IPS-20b (cell line): ENCODE measurements around the gene HRC.
"Not testable (repeated sequence)": the region's sequence is repeated elsewhere in the genome, so short reads cannot be mapped to it uniquely, and the experiment has no call there.

Experiments used
- H3K27ac ChIP-seq: one replicate; pipeline ENCODE4 v1.5.1; 2013; ENCODE audit warnings: low read length
- H3K27me3 ChIP-seq: 2 replicates; pipeline ENCODE4 v1.6.1; 2013; ENCODE audit warnings: mild to moderate bottlenecking, low read length, inconsistent platforms; ENCODE audit not compliant: insufficient read depth
- H3K36me3 ChIP-seq: 2 replicates; pipeline ENCODE4 v1.6.1; 2013; ENCODE audit warnings: low read depth, mild to moderate bottlenecking, inconsistent platforms, low read length, moderate library complexity; ENCODE audit not compliant: insufficient read depth
- H3K4me1 ChIP-seq: 2 replicates; pipeline ENCODE4 v1.6.1; 2013; ENCODE audit warnings: mild to moderate bottlenecking, control low read depth, inconsistent platforms, low read length, moderate library complexity; ENCODE audit not compliant: insufficient read depth
- H3K4me3 ChIP-seq: 2 replicates; pipeline ENCODE4 v1.5.1; 2013; ENCODE audit warnings: mild to moderate bottlenecking, low read length, inconsistent platforms
- H3K9ac ChIP-seq: 2 replicates; pipeline ENCODE4 v1.6.1; 2013; ENCODE audit warnings: low read depth, mild to moderate bottlenecking, inconsistent platforms, low read length, moderate library complexity
- H3K9me3 ChIP-seq: 2 replicates; pipeline ENCODE4 v1.6.1; 2013; ENCODE audit warnings: mild to moderate bottlenecking, low read depth, low read length, inconsistent platforms; ENCODE audit not compliant: insufficient read depth

Gene HRC

GRCh38 chr19:49128545-49129237, 26.5 kb downstream of the HRC start:
- Histone ChIP-seq H3K4me3 (peak overlapping the region; percentile 87), H3K9ac (peak overlapping the region; percentile 62; the same call in 1 of the 2 replicates)

GRCh38 chr19:49127674-49128544, 27.3 kb downstream of the HRC start:
- Histone ChIP-seq H3K9ac (peak overlapping the region; percentile 62; the same call in 1 of the 2 replicates), H3K36me3 (no peaks in the 10 kb centered on the region), H3K27ac (no peak overlapping the region), H3K27me3 (no peaks in the 10 kb centered on the region), H3K9me3 (no peaks in the 10 kb centered on the region), H3K4me3 (peak overlapping the region; percentile 87), H3K4me1 (no peaks in the 10 kb centered on the region)

More at GRCh38 chr19:49128545-49129237, 26.5 kb downstream of the HRC start:
- Histone ChIP-seq H3K9me3 (no peaks in the 10 kb centered on the region), H3K36me3 (no peaks in the 10 kb centered on the region), H3K27me3 (no peaks in the 10 kb centered on the region), H3K4me1 (no peaks in the 10 kb centered on the region), H3K27ac (no peak overlapping the region)

- not testable (repeated sequence) for H3K27ac ChIP-seq, H3K36me3 ChIP-seq, H3K9ac ChIP-seq, H3K4me1 ChIP-seq, H3K9me3 ChIP-seq, H3K27me3 ChIP-seq
- H3K4me3 ChIP-seq: peak overlapping the region; percentile 59; the same call in 1 of the 2 replicates
These were observed 28.0 kb downstream of the HRC start for GRCh38 chr19:49127225-49127624.

GRCh38 chr19:49126575-49126974, 28.6 kb downstream of the HRC start:
- H3K9me3 ChIP-seq: no peaks in the 10 kb centered on the region
- no peak overlapping the region for H3K27ac ChIP-seq
- H3K4me1 ChIP-seq: no peaks in the 10 kb centered on the region
- no peaks in the 10 kb centered on the region for H3K36me3 ChIP-seq
- peaks cover 9% of the 10 kb centered on the region for H3K27me3 ChIP-seq
- H3K9ac ChIP-seq: no peak overlapping the region
- H3K4me3 ChIP-seq: no peak overlapping the region

GRCh38 chr19:49125025-49125731, 30.0 kb downstream of the HRC start:
- no peaks in the 10 kb centered on the region for H3K36me3 ChIP-seq
- no peak overlapping the region for H3K27ac ChIP-seq
- no peaks in the 10 kb centered on the region for H3K9me3 ChIP-seq
- H3K27me3 ChIP-seq: peaks cover 22% of the 10 kb centered on the region
- H3K4me3 ChIP-seq: peak overlapping the region; percentile 51; the same call in 1 of the 2 replicates
- H3K9ac ChIP-seq: no peak overlapping the region
- no peaks in the 10 kb centered on the region for H3K4me1 ChIP-seq

GRCh38 chr19:49123285-49123684, 31.9 kb downstream of the HRC start:
- H3K9me3 ChIP-seq: not testable (repeated sequence)

GRCh38 chr19:49121841-49122240, 33.4 kb downstream of the HRC start:
- H3K4me3 ChIP-seq, H3K36me3 ChIP-seq, H3K9me3 ChIP-seq, H3K9ac ChIP-seq, H3K4me1 ChIP-seq, H3K27ac ChIP-seq: not testable (repeated sequence)
- peaks cover 30% of the 10 kb centered on the region for H3K27me3 ChIP-seq

More at GRCh38 chr19:49123285-49123684, 31.9 kb downstream of the HRC start:
- peaks cover 30% of the 10 kb centered on the region for H3K27me3 ChIP-seq
- H3K9ac ChIP-seq, H3K4me3 ChIP-seq, H3K4me1 ChIP-seq, H3K36me3 ChIP-seq, H3K27ac ChIP-seq: not testable (repeated sequence)

GRCh38 chr19:49120868-49121267, 34.3 kb downstream of the HRC start:
- Histone ChIP-seq H3K4me1 (peaks cover 4% of the 10 kb centered on the region; the same call in 1 of the 2 replicates), H3K27ac (no peak overlapping the region), H3K36me3 (no peaks in the 10 kb centered on the region), H3K4me3 (no peak overlapping the region), H3K9ac (no peak overlapping the region), H3K27me3 (peaks cover 37% of the 10 kb centered on the region), H3K9me3 (no peaks in the 10 kb centered on the region)

GRCh38 chr19:49120325-49120683, 34.9 kb downstream of the HRC start:
- Histone ChIP-seq H3K9ac (no peak overlapping the region), H3K4me3 (no peak overlapping the region; the same call in 1 of the 2 replicates), H3K9me3 (no peaks in the 10 kb centered on the region), H3K36me3 (no peaks in the 10 kb centered on the region), H3K4me1 (peaks cover 4% of the 10 kb centered on the region; the same call in 1 of the 2 replicates), H3K27ac (no peak overlapping the region), H3K27me3 (peaks cover 40% of the 10 kb centered on the region)

- peak within 1 kb of the TSS; percentile 89; the same call in 1 of the 2 replicates for H3K9ac ChIP-seq
- H3K4me1 ChIP-seq: peaks cover 4% of the 10 kb centered on the region; the same call in 1 of the 2 replicates
- H3K4me3 ChIP-seq: peak within 1 kb of the TSS; percentile 80
- H3K9me3 ChIP-seq: no peaks in the 10 kb centered on the region
- H3K27me3 ChIP-seq: peaks cover 44% of the 10 kb centered on the region
- no peak within 1 kb of the TSS for H3K27ac ChIP-seq
- no peaks in the 10 kb centered on the region for H3K36me3 ChIP-seq
These were observed 35.5 kb downstream of the HRC start, which contains the start of gene PPFIA3 for GRCh38 chr19:49119411-49120324. Gene PPFIA3, plus strand, starts transcription at chr19:49119544. Its CDS starts 8,330 bp downstream, at chr19:49127874.
